GM12878 (cell line): ENCODE data around the gene PPIG. TPM values are rescaled to one million over a fixed set of nuclear protein-coding genes. Genes with fewer than 3 reads are reported as not detected.
A peak's percentile ranks its signal among the peaks of the same experiment; 100 is the strongest.

Source experiments
- ATF2 ChIP-seq: IDR thresholded peaks from 2 replicates; pipeline ENCODE4 v1.6.1; 2012; ENCODE audit warnings: low read length, inconsistent platforms
- GABPA ChIP-seq: IDR thresholded peaks from 2 replicates; pipeline ENCODE4 v1.6.1; 2014; ENCODE audit warnings: antibody characterized with exemption, low read depth, mild to moderate bottlenecking, inconsistent platforms
- IRF4 ChIP-seq: IDR thresholded peaks from 2 replicates; pipeline ENCODE4 v1.6.1; 2011; ENCODE audit warnings: low read depth, low read length
- JUNB ChIP-seq: IDR thresholded peaks from 2 replicates; pipeline ENCODE4 v1.6.1; 2016; ENCODE audit warnings: antibody characterized with exemption, mild to moderate bottlenecking
- JUND ChIP-seq: IDR thresholded peaks from 2 replicates; pipeline ENCODE4 v1.6.1; 2012; ENCODE audit warnings: low read depth, mild to moderate bottlenecking, low read length, improper control_type of control experiment, moderate library complexity
- NFIC ChIP-seq: IDR thresholded peaks from 2 replicates; pipeline ENCODE4 v1.6.1; 2012; ENCODE audit warnings: low read depth, mild to moderate bottlenecking, inconsistent platforms, low read length, moderate library complexity
- PML ChIP-seq: IDR thresholded peaks from 2 replicates; pipeline ENCODE4 v1.6.1; 2012; ENCODE audit warnings: low read length, inconsistent platforms
- REST ChIP-seq: IDR thresholded peaks from 2 replicates; pipeline ENCODE4 v1.6.1; 2012; ENCODE audit warnings: mild to moderate bottlenecking, low read depth, low read length
- RUNX3 ChIP-seq: IDR thresholded peaks from 2 replicates; pipeline ENCODE4 v1.6.1; 2012; ENCODE audit warnings: low read length, inconsistent platforms
- SP1 ChIP-seq: IDR thresholded peaks from one replicate; pipeline ENCODE4 v1.6.1; 2011; ENCODE audit warnings: low read depth, low read length
- STAT3 ChIP-seq: IDR thresholded peaks from 2 replicates; pipeline ENCODE4 v1.6.1; 2011; ENCODE audit warnings: low read depth, low read length, improper control_type of control experiment
- SUZ12 ChIP-seq: fragments of 200-600 bp; sonication (generic); IDR thresholded peaks from one replicate; pipeline ENCODE4 v1.6.1; 2018; ENCODE audit warnings: antibody characterized with exemption, mild to moderate bottlenecking; ENCODE audit not compliant: unreplicated experiment
- YBX1 ChIP-seq: fragments of 450-650 bp; IDR thresholded peaks from 2 replicates; pipeline ENCODE4 v1.6.1; 2016; ENCODE audit warnings: antibody characterized with exemption
- ZNF384 ChIP-seq: IDR thresholded peaks from 2 replicates; pipeline ENCODE4 v1.6.1; 2012; ENCODE audit warnings: low read depth, mild to moderate bottlenecking, low read length, improper control_type of control experiment, borderline replicate concordance
- polyA plus RNA-seq, 11 experiments: library from polyadenylated mRNA; depleted of rRNA in 4 of 11; unstranded in 6 of 11; stranded (reverse) in 5 of 11; fragments of >200 nt; fragmentation: Nextera tagmentation in 4 of 11; fragmentation: Illumina TruSeq in 1 of 11; extraction: Ambion mirVana in 4 of 11; extraction: Trizol in 1 of 11; gene quantifications; 1 replicate in 1 of 11; 2 replicates in 10 of 11; pipeline versions ENCODE4 v1.2.1 to v1.2.3, GENCODE V29; 2011 to 2016; ENCODE audit warnings: inconsistent platforms in 2 of 11, missing spikeins in 2 of 11, low read depth in 1 of 11
- total RNA-seq, 4 experiments: library from RNA; depleted of rRNA in 3 of 4; stranded (reverse); fragments of >200 nt in 3 of 4; fragmentation: Illumina TruSeq in 1 of 4; extraction: Trizol in 1 of 4; gene quantifications; 2 replicates each; pipeline versions ENCODE4 v1.2.1 to v1.2.3, GENCODE V29; 2013 to 2021
- TF ChIP-seq, protein P1 (sequence below): fragments of 450-650 bp; IDR thresholded peaks from 2 replicates; pipeline ENCODE4 v1.6.1; 2017; ENCODE audit warnings: antibody characterized with exemption, mild to moderate bottlenecking, moderate library complexity
- TF ChIP-seq, protein P2 (sequence below): fragments of 450-650 bp; IDR thresholded peaks from 2 replicates; pipeline ENCODE4 v1.6.1; 2014; ENCODE audit warnings: mild to moderate bottlenecking
- TF ChIP-seq, protein P3 (sequence below): fragments of 450-650 bp; formaldehyde crosslinking; IDR thresholded peaks from 2 replicates; pipeline ENCODE4 v1.4.0; 2022; ENCODE audit warnings: mild to moderate bottlenecking, moderate library complexity

Gene PPIG
- total and polyA plus RNA-seq, 10 of the 15 experiments (the other 5 are each of a cell fraction or from before 2014, with no cell fraction given): 22.3 to 147 (median 95.2) TPM

DNA sequence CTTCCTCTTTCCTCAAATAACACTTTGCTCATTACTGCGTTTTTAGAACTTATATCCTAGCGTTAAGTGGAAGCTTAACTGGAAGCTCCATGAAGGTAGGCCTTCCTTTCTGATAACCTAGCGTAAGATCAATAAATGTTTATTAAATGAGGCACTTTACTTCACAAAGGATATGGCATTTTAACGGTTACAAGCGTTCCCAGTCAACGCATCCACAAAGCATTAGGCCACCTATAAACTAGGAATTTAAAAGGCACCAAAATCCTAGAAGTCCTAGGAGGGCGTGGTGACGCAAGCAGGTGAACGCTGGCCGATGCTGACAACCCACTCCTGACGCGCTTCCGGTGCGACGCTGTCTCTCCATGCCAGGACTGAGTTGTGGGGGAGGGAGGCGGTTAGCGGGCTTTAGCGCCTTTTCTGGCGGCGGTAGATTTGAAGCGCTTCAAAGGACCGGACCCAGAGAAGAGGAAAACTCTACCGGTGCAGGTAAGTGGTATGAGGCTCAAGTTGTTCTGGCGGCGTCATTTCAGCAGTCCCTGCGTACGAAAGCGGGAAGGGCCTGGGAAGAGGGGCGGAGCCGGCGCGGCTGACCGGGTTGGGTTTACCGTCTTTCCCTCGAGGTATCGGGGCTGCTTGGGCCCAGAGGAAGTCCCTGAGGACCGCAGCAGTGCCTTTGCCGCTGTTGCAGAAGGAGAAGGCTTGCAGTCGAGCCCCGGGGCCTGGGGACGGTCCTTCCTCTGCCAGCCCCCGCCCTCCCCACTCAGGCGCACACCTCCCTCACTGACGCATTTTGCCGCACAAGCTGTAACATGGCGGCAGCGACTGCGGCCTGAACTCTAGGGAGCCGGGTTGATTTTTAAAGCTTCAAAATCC lies at the start of gene PPIG (continued):
- TF ChIP-seq JUNB (no peak), YBX1 (no peak), ZNF384 (no peak), IRF4 (0 out of 2 replicates have a peak, but pooled peaks have one; percentile 34), GABPA (peak; percentile 92), JUND (no peak), SP1 (peak; percentile 67), PML (peak; percentile 78), STAT3 (0 out of 2 replicates have a peak, but pooled peaks have one; percentile 44), SUZ12 (no peak), REST (no peak), ATF2 (no peak; the same call in 1 of the 2 replicates), NFIC (no peak), RUNX3 (peak; percentile 77)
- TF ChIP-seq, protein P1, sequence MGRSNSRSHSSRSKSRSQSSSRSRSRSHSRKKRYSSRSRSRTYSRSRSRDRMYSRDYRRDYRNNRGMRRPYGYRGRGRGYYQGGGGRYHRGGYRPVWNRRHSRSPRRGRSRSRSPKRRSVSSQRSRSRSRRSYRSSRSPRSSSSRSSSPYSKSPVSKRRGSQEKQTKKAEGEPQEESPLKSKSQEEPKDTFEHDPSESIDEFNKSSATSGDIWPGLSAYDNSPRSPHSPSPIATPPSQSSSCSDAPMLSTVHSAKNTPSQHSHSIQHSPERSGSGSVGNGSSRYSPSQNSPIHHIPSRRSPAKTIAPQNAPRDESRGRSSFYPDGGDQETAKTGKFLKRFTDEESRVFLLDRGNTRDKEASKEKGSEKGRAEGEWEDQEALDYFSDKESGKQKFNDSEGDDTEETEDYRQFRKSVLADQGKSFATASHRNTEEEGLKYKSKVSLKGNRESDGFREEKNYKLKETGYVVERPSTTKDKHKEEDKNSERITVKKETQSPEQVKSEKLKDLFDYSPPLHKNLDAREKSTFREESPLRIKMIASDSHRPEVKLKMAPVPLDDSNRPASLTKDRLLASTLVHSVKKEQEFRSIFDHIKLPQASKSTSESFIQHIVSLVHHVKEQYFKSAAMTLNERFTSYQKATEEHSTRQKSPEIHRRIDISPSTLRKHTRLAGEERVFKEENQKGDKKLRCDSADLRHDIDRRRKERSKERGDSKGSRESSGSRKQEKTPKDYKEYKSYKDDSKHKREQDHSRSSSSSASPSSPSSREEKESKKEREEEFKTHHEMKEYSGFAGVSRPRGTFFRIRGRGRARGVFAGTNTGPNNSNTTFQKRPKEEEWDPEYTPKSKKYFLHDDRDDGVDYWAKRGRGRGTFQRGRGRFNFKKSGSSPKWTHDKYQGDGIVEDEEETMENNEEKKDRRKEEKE: no peak
- TF ChIP-seq, protein P2, sequence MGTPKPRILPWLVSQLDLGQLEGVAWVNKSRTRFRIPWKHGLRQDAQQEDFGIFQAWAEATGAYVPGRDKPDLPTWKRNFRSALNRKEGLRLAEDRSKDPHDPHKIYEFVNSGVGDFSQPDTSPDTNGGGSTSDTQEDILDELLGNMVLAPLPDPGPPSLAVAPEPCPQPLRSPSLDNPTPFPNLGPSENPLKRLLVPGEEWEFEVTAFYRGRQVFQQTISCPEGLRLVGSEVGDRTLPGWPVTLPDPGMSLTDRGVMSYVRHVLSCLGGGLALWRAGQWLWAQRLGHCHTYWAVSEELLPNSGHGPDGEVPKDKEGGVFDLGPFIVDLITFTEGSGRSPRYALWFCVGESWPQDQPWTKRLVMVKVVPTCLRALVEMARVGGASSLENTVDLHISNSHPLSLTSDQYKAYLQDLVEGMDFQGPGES: no peak
- TF ChIP-seq, protein P3, sequence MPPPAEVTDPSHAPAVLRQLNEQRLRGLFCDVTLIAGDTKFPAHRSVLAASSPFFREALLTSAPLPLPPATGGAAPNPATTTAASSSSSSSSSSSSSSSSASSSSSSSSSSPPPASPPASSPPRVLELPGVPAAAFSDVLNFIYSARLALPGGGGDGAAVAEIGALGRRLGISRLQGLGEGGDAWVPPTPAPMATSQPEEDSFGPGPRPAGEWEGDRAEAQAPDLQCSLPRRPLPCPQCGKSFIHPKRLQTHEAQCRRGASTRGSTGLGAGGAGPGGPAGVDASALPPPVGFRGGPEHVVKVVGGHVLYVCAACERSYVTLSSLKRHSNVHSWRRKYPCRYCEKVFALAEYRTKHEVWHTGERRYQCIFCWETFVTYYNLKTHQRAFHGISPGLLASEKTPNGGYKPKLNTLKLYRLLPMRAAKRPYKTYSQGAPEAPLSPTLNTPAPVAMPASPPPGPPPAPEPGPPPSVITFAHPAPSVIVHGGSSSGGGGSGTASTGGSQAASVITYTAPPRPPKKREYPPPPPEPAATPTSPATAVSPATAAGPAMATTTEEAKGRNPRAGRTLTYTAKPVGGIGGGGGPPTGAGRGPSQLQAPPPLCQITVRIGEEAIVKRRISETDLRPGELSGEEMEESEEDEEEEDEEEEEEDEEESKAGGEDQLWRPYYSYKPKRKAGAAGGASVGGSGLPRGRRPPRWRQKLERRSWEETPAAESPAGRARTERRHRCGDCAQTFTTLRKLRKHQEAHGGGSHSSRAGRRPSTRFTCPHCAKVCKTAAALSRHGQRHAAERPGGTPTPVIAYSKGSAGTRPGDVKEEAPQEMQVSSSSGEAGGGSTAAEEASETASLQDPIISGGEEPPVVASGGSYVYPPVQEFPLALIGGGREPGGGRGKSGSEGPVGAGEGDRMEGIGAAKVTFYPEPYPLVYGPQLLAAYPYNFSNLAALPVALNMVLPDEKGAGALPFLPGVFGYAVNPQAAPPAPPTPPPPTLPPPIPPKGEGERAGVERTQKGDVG (CRISPR knock-in tag): no peak
